GM19043 (cell line): Measurements from ENCODE around the gene RBMS3.
A peak's percentile ranks its signal among the peaks of the same experiment; 100 is the strongest.
"Not testable (repeated sequence)": the region's sequence is repeated elsewhere in the genome, so short reads cannot be mapped to it uniquely, and the experiment has no call there.

Experiments used
- ATAC-seq: cut with Tn5 transposase; IDR thresholded peaks from one replicate; pipeline ENCODE4 v1.9.1; 2021; ENCODE audit warnings: low read depth; ENCODE audit not compliant: unreplicated experiment

The RBMS3 gene

DNA sequence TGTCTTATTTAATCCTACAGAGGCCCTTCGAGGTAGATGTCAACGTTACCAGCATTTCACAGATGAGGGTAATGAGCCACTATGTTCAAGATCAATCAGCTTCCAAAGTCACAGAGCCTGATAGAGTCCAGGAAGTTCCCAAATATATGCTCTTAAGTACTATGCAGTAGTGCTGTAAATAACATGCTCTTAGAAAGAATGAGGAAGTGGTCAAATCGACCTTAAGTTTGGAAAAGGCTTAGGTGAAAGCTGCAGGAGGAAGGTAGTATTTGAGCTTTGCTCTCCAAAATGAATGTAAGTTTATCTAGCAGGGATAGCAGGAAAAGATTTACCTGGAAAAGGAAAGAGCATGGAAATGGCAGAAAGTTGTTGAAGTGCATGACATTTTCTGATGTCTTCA, 234.0 kb downstream of the RBMS3 start:
- ATAC-seq, result no peak

DNA sequence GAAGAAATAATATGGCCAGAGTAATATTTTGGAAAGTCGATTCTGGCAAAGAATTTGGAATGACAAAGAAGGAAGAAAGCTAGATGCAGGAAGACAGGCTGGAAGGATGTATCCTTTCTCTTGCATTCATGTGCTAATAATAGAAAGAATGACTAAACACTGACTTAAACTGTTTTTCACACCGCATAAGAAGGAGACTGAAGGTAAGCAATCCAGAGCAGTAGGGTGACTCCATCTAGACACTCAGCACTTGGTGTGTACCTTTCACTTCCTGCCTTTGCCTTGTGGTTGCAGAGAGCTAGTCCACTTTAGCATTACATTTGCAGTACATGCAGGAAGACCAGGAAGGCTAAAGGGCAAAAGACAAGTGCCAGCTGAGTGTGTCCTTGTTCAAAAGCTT, 234.6 kb downstream of the RBMS3 start:
- peak; percentile 73 for ATAC-seq

DNA sequence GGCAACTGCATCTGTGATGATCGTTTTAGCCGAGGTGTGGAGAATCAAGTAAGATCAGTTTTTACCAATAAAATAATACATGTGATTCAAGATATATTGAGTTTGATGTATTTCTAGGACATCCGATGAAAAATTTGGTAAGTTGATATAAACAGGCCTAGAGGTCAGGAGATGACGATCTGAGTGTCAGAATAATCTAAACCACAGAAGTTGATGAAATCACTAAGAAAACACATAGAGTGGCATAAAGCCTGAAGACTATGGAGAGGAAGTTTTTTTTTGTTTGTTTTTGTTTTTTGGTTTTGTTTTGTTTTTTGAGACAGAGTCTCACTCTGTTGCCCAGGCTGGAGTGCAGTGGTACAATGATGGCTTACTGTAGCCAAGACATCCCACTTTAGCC, 235.3 kb downstream of the RBMS3 start:
- ATAC-seq, result no peak

DNA sequence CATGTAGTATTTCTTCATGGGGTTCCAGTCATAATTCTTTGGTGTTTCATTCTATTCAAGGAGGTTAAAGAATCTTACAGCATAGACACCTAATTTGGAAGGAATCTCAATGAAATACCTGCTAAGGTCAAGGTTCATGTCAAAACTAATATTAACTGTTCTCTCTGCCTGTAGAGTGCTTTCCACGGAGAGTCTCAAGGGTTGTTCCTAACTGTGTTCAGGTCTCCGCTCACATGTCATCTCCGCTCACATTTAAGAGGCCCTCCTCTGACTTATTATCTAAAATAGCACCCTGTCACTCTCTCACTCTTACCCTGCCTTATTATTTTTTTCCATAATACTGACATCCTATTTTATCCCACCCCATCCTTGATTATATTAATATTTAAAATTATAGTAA, 239.9 kb downstream of the RBMS3 start:
- ATAC-seq, result no peak

DNA sequence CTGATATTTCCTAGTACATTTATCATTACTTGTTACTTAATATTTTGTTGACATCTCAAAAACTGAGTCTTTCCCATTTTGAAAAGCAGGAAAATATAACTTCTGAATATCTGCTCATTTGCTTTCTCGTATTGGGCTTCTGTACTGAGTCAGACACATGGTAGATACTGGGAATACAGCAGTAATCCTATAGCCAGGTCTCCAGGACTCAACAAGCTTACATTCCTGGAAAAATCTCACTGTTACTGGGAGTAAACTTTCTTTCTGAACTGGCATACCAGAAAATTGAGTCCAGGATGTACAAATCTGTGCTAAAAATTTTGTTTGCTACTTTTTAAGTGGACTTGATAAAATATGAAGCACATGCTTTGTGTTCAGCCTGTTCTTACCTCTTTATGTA, 240.4 kb downstream of the RBMS3 start:
- no peak for ATAC-seq

DNA sequence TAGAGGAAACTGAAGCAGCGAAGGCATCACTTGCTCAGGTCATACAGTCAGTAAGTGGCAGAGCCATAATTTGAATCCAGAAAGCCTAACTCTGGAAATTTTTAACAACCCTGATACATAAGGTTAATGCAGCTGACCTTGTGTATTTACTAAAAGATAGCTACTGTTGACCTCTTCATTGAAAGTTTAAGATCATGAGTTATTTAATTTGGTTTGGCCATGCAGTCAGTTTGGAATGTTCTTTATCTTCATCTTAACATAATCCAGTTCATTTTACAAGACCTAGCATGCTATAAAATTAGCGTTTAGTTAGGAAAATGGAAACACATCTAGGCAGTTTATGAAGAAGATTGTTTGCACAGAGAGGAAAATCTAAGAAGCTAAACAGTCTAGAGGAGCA, 240.9 kb downstream of the RBMS3 start:
- ATAC-seq, result no peak

DNA sequence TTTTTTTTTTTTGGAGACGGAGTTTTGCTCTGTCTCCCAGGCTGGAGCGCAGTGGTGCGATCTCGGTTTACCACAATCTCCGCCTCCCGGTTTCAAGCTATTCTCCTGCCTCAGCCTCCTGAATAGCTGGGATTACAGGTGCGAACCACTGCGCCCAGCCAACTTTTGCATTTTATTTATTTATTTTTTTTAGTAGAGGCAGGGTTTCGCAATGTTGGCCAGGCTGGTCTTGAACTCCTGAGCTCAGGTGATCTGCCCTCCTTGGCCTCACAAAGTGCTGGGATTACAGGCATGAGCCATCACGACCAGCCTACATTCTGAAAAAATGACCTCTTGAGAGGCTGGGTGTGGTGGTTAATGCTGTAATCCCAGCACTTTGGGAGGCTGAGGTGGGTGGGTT, 243.6 kb downstream of the RBMS3 start:
- not testable (repeated sequence) for ATAC-seq

DNA sequence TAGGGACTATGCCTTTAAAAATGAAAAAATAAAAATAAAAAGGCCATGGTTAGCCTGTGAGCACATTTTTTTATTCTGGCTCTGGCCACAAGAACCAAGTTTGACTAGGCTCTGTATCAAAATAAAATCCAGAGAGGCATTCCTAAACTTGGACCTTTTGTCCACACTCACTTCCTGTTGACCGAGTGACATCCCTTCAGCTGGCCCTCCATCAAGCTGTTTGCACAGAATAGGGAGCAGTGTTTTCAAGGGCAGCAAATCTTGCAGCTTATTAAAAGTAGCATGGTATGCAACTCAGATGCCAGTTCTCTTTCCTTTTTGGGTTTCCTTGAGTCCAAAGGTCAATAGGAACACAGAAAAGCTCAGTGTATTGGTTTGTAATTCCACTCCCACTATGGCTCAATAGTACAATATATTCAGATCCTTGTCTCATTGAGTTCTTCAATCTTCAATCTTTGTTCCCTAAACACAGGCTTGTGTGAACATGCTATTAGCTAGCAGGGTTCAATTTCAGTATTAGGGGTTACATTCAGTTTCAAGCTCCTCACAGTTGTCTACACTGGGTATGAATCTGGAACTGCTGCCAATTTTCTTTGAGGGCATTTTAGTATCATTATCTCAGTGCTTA, 244.5 kb downstream of the RBMS3 start:
- ATAC-seq, result no peak

DNA sequence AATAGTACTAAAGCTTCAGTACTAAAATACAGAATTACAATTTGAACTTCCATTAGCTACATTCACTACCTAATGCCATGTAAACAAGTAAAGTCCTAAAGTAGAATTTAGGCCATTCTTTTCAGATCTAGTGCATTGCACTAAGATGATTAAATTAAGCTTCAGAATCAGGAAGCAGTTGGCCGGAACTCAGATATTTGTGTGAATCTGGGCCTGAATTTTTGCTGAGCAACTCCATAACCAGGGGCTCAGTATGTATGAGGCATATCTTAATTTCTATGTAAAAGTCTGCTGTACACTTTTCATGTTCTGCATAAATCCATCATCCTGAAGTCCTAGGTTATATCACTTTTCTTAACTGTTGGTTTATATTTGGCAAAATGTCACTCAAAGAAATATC, 246.4 kb downstream of the RBMS3 start:
- no peak for ATAC-seq

DNA sequence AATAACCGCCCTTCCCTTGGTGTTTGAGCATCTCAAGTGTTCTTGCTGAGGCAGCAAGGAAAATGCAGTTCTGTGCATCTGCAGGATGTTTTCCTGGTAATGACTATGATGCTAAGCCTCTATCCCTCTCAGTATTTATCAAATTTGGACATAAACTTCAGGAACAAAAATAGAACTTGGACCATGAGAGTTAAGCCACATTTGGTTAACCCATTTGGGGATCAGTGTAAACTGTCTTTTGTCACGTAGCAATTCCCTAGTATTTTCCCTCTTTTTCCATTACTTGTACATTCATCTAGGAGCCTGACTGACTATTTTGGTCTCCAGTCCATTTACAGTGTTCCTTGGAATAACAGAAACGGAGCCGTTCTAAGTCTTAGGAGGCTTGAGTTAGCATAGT, 250.8 kb downstream of the RBMS3 start:
- ATAC-seq, result no peak

DNA sequence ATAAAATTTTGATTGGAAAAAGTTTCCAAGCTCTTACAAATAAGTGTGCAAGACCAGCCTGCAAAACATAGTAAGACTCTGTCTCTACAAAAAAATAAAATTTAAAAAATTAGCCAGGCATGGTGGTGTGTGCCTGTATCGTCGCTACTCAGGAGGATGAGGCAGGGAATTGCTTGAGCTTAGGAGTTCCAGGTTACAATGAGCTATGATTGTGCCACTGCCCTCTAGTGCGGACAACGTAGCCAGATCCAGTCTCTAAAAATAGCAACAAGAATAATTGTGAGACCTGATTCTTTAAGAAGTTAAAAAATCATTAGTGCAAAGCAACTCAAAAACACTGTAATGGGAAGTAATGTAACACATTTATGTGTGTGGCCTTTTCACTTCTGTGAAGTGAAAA, 251.6 kb downstream of the RBMS3 start:
- ATAC-seq, result no peak

DNA sequence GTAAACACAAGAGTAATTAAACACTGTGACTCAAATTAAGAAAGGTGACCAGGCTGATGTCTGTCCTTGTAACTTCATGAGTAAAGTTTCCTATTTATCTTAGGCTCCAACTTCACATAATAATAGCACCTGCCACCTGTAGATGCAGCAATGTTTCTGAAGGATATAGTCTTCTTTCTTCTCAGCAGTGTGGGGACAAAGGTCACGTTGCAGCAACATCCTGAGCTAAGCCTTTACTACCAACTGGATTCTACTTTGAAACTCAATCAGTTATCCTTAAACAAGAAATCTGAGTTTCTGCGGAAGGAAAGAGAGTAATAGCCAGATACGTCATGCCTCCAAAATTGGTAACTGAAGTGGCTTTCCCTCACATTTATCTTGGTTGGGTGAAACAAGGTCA, 253.1 kb downstream of the RBMS3 start:
- ATAC-seq, result no peak

DNA sequence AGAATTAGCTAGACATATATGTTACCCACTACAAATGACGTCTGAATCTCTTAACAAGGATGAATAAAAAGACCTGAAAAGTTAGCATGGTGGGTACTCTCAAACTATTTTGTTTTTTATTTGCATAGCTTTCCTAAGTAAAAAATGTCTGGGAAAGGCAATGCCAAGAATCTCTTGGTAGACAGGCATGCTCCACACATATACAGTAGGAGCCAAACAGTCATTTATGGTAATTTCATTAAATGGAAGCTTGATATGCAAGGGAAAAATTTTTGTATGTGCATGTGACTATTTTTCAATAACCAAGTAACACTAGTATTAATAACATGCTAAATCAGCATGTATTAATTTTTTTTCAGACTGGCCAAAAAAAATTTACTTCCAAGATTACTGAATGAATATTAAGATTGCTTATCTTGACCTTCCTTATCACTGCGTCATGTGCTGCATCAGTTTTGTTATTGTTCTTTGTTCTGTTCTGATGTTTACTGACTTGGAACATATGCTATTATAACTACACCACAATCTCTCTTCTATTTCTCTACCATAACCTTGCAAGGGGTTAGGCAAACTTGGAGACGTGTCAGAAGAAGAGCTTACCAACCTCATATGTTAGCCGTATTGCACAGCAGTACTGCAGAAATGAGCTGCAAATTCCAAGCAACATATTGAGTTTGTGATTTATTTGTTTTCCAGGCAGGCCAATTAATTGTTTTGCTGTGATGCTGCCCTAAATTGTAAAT, 255.3 kb downstream of the RBMS3 start:
- no peak for ATAC-seq

DNA sequence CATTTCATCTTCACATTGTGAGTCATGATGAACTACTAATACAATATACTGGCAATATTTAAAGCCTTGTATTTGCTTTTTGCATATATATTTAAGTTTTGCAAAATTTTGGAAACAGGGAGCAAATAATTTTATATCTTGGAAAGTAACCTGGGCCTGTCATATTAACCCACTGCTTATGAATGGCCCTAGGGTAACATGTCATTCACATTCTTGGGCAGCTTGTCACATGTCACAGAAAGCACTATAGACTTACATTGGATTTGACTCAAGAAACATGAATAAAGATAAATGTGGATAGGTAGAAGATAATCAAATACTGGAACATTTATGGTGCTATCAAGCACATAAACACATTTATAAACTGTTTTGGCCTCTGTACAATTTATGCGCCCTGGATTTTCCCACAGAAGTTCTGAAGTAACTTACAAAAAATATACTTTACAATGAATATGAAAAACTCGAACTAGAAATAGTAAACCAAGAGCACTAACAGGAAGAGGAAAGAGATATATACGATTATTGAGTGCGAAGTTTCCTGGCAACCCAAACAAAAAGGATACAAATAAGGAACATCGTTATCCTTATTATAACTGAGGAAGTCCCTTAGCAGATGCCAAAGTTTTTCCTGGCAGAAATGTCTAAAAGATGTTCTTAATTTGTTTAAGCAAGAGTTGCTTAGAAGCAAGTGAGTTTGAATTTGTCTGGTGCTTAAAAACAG, 257.2 kb downstream of the RBMS3 start:
- ATAC-seq, result no peak

DNA sequence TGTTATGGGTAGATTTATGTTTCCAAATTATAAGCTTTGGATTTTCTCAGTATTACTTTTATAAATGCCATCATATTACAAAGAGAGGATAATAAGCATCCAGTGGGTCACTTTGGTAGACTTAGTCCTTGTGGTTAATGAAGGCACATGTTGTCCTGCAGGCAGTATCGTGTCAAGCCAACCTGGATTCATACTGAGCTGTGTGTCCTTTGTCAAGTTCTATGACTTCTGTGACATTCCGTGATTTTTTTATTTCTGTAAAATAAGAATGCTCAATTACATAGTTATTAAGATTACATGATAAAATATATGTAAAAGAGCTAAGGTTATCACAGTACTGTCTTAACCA, 257.7 kb downstream of the RBMS3 start:
- ATAC-seq, result no peak

DNA sequence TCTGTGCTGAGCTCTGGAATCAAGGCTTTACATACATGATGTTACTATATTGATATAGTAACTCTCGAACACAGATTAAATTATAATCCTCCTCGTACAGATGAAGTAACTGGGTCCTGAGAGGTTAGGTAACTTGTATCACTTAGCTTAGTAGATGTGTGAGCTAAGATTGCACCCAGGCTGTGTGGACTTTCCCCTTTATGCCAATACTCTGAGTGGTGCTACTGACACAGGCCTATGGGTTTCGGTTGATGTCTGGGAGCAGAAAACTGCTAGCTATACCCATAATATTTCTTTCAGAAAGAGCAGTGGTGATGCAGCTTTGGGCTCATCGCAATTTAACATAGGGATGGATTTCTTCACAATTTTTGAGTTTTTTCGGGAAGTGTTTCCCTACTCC, 259.7 kb downstream of the RBMS3 start:
- no peak for ATAC-seq

DNA sequence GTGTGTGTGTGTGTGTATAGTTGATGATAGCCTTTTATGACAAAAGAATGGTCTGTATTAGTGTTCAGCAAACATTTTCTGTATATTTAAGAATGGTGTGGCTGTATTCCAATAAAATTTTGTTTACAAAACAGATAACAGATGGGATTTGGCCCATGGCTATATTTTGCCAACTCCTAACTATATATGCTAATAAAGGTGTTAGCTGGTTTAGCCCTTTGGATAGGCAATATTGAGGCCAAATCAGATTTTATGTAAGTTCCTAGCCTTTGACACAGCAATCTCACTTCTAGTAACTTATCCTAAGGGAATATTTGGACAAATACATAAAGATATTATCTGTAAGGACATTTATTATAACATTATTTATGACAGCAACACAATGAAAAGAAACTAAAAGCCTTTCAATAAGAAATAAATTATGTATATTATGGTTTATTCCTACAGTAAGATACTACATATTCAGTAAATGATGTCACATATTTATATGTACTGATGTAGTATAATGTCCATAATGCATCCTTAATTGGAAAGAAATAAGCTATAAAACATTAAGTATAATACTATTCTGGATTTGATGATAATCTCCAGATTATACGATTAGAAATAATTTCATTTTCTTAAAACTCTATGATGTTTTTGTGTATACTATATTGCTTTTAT, 264.0 kb downstream of the RBMS3 start:
- no peak for ATAC-seq

DNA sequence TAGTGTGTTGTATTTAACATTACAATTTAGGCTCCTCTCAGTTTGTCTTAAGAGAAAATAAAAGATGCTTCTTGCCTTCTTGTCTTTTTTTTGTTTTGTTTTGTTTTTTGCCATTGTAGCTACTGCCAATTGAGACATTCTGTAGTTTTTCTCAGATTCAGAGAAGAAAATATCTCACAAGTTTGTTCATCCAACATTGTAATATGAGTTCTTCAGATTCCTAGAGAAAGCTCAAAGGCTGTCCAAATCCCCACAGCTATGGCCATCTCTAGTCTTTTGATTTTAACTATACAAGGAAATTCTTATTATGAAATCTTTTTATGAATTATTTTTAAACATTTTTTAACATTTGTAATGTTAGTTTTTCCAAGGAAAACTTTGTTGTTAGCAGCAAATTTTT, 264.7 kb downstream of the RBMS3 start:
- no peak for ATAC-seq

DNA sequence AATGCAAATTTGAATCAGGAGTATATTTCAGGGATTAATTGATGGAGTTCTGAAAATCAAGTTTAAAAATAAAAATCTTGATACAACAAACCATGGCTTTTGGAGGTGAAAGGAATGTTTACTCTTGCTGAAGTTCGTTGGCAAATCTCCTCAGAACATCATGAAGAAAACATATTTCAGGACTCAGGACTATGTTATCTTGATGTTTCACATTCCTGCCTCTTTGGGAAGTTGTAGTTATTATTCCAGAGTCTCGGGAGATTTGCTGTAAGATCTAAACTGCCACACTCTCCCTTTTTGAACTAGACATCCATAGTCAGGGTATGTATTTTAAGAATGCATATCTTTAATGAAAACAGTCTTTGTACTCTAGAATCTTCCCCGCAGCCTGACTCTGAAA, 271.2 kb downstream of the RBMS3 start:
- ATAC-seq, result no peak

DNA sequence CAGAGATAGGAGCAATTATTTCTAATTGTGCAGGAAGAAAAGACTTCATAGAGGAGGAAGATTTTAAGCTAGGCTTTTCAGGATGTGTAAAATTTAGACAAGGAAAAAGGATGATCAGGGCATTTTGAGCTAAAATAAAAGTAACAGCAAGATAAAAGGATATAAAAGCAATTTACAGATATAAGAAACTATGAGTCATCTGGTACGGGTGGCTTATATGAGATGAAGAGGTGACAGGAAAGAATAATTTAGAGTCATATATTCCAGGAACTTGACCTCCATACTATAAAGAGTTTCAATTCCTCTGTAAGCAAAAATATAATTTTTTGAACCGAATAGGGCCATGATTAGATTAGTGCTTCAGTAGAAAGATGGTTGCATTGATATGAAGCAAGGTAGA, 273.7 kb downstream of the RBMS3 start:
- ATAC-seq, result no peak

DNA sequence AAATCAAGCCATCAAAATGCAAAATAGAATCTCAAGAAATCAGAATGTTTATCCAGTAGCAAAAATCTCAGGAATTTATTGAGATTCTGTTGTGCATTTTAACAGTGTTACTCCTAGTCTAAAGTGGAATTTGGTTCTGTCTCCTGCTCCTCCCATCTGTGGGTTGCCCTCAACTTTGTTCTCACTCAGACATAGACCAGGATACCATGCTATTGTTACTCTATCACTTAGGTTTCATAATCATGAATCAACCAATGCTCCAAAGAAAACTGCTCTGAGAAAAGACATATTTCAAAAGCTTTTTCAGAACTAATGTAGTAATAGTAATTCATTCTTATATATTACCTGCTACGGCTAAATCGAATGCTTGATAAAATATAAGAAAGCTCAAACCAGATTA, 274.7 kb downstream of the RBMS3 start:
- no peak for ATAC-seq

DNA sequence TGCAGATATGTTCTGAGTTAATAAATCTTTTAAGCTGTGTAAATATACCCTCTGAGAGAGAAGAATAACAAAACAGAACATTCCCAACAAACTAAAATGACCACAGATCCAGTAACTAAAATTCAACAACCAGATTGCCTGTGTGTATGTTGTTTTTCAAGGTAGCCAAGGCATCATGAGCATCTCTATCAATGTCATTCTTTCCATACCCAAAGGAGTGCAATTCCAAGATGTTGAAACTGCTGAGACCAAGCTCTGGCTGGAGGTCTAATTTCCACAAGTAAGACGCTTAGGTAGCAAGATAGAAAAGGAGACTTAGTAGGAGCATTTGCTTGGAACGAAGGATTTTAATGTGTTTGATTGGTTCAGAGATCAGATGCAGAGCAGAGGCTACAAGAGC, 276.3 kb downstream of the RBMS3 start:
- ATAC-seq, result no peak
